PC-3 (cell line): Measurements from ENCODE around the gene OR3A2. TPM values are rescaled to one million over a fixed set of nuclear protein-coding genes. Genes with fewer than 3 reads are reported as not detected.

Experiments used
- ATAC-seq: fragments of 200-7000 bp; cut with Tn5 transposase; 2 replicates; pipeline ENCODE4 v1.9.1; 2020; ENCODE audit warnings: mild to moderate bottlenecking, moderate library complexity
- BruUV-seq: library from RNA; stranded (reverse); fragments of 400-500 nt; replicated peaks from 2 replicates; lab custom pipeline; 2021; lab: Mats Ljungman, UMichigan
- CTCF ChIA-PET: fragments of 300-600 bp; sonication (Branson Sonifier 250); formaldehyde crosslinking; loops from one replicate; lab custom pipeline; 2022; ENCODE audit warnings: antibody characterized with exemption; lab: Charles Lee
- POLR2A ChIA-PET: fragments of 300-600 bp; sonication (Branson Sonifier 250); formaldehyde crosslinking; loops from one replicate; lab custom pipeline; 2022; ENCODE audit warnings: antibody characterized with exemption; ENCODE audit not compliant: unreplicated experiment; lab: Charles Lee
- DNase-seq: peaks from one replicate; pipeline ENCODE4 v3.0.0-alpha.2; 2015
- H2AFZ ChIP-seq: fragments of 300-600 bp; sonication (generic); 2 replicates; pipeline ENCODE4 v1.6.0; 2016; ENCODE audit warnings: antibody characterized with exemption, low read length
- H3F3A ChIP-seq: fragments of 300-600 bp; sonication (generic); one replicate; pipeline ENCODE4 v1.6.0; 2017; ENCODE audit warnings: antibody characterized with exemption, low read length, control low read depth, mild to moderate bottlenecking; ENCODE audit not compliant: unreplicated experiment
- H3K27ac ChIP-seq: fragments of 300-600 bp; sonication (generic); 2 replicates; pipeline ENCODE4 v1.5.1; 2016; ENCODE audit warnings: mild to moderate bottlenecking, low read length
- H3K27me3 ChIP-seq: fragments of 300-600 bp; sonication (generic); 2 replicates; pipeline ENCODE4 v1.6.1; 2016; ENCODE audit warnings: low read length, mixed read lengths
- H3K36me3 ChIP-seq: fragments of 300-600 bp; sonication (generic); 2 replicates; pipeline ENCODE4 v1.6.1; 2016; ENCODE audit warnings: low read depth, mixed run types, low read length, mixed read lengths
- H3K4me1 ChIP-seq: fragments of 300-600 bp; sonication (generic); 2 replicates; pipeline ENCODE4 v1.5.1; 2016; ENCODE audit warnings: low read length; ENCODE audit not compliant: insufficient read depth
- H3K4me2 ChIP-seq: fragments of 300-600 bp; sonication (generic); 2 replicates; pipeline ENCODE4 v1.6.0; 2016; ENCODE audit warnings: low read length
- H3K4me3 ChIP-seq: fragments of 300-600 bp; sonication (generic); 2 replicates; pipeline ENCODE4 v1.5.1; 2016; ENCODE audit warnings: mild to moderate bottlenecking, low read length, mixed read lengths
- H3K79me2 ChIP-seq: fragments of 300-600 bp; sonication (generic); 2 replicates; pipeline ENCODE4 v1.6.1; 2017; ENCODE audit warnings: low read length, mixed read lengths
- H3K9ac ChIP-seq: fragments of 300-600 bp; sonication (generic); 2 replicates; pipeline ENCODE4 v1.6.0; 2016; ENCODE audit warnings: mild to moderate bottlenecking, low read length
- H3K9me2 ChIP-seq: fragments of 300-600 bp; sonication (generic); replicated peaks from 2 replicates; pipeline ENCODE4 v1.6.1; 2016; ENCODE audit warnings: mixed run types, low read length, mixed read lengths
- H3K9me3 ChIP-seq: fragments of 300-600 bp; sonication (generic); 2 replicates; pipeline ENCODE4 v1.6.1; 2016; ENCODE audit warnings: low read length, mixed read lengths
- H4K20me1 ChIP-seq: fragments of 300-600 bp; sonication (generic); 2 replicates; pipeline ENCODE4 v1.6.1; 2016; ENCODE audit warnings: low read length, mixed read lengths
- EZH2 ChIP-seq: fragments of 300-600 bp; sonication (generic); IDR thresholded peaks from one replicate; pipeline ENCODE4 v1.6.1; 2017; ENCODE audit warnings: antibody characterized with exemption, mild to moderate bottlenecking, low read length; ENCODE audit not compliant: unreplicated experiment
- EZH2phosphoT487 ChIP-seq: fragments of 300-600 bp; sonication (generic); IDR thresholded peaks from 2 replicates; pipeline ENCODE4 v1.6.1; 2018; ENCODE audit warnings: mild to moderate bottlenecking, antibody characterized with exemption, low read length, borderline replicate concordance
- intact Hi-C: fragments of 100-400 bp; cut with micrococcal nuclease; formaldehyde crosslinking; loops from 2 replicates; pipeline ENCODE4 v1.9.0; 2023
- total RNA-seq: library from RNA; depleted of rRNA; stranded (reverse); fragments of >200 nt; gene quantifications from 2 replicates; pipeline ENCODE4 v1.2.3, GENCODE V29; 2014
- TF ChIP-seq, protein P1 (sequence below): fragments of 300-600 bp; sonication (generic); conservative IDR thresholded peaks from 2 replicates; pipeline ENCODE4 v1.5.1; 2017; ENCODE audit warnings: antibody characterized with exemption, low read depth, mild to moderate bottlenecking, low read length

OR3A2 gene
- total RNA-seq, 1 experiment from 2014 or later: not detected

DNA sequence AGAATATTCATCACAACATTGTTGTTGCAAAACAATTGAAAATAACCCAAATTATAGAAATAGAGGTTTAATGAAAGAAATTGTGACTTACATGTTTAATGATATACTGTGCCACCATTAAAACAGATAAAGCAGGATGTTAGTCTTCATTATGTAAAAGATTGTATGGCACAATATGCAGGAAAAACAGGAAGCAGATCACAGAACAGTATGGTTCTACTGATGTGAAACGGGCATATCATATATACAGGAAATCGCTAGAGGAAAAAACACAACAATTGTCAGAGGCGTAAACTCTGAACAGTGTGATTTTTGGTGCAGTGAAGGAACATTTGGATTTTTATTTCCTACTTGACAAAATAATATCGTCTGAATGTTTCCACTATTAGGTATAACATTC, 110.0 kb downstream of the OR3A2 start:
- no peaks in the 10 kb centered on the region for H3K9me3 ChIP-seq
- BruUV-seq: no TSS peak
- H3K79me2 ChIP-seq: no peaks in the 10 kb centered on the region
- H2AFZ ChIP-seq: no peak overlapping the region
- H4K20me1 ChIP-seq: no peaks in the 10 kb centered on the region
- no peak overlapping the region for H3K4me3 ChIP-seq
- H3K27me3 ChIP-seq: 0 out of 2 replicates have a peak, but pooled peaks cover 5% of the 10 kb centered on the region
- no peaks in the 10 kb centered on the region for H3F3A ChIP-seq
- H3K4me1 ChIP-seq: no peaks in the 10 kb centered on the region
- ChIA-PET CTCF (no interaction called here), POLR2A (no interaction called here)
- H3K9me2 ChIP-seq: no peaks in the 10 kb centered on the region
- no peaks in the 10 kb centered on the region for H3K36me3 ChIP-seq
- DNase-seq: no peak
- no peak overlapping the region for H3K27ac ChIP-seq
- TF ChIP-seq EZH2: no peak
- no peak for TF ChIP-seq EZH2phosphoT487
- TF ChIP-seq, protein P1, sequence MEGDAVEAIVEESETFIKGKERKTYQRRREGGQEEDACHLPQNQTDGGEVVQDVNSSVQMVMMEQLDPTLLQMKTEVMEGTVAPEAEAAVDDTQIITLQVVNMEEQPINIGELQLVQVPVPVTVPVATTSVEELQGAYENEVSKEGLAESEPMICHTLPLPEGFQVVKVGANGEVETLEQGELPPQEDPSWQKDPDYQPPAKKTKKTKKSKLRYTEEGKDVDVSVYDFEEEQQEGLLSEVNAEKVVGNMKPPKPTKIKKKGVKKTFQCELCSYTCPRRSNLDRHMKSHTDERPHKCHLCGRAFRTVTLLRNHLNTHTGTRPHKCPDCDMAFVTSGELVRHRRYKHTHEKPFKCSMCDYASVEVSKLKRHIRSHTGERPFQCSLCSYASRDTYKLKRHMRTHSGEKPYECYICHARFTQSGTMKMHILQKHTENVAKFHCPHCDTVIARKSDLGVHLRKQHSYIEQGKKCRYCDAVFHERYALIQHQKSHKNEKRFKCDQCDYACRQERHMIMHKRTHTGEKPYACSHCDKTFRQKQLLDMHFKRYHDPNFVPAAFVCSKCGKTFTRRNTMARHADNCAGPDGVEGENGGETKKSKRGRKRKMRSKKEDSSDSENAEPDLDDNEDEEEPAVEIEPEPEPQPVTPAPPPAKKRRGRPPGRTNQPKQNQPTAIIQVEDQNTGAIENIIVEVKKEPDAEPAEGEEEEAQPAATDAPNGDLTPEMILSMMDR: no peak
- no peak for ATAC-seq
- intact Hi-C loops: no loop called here
- no peak overlapping the region for H3K9ac ChIP-seq
- H3K4me2 ChIP-seq: no peak overlapping the region

DNA sequence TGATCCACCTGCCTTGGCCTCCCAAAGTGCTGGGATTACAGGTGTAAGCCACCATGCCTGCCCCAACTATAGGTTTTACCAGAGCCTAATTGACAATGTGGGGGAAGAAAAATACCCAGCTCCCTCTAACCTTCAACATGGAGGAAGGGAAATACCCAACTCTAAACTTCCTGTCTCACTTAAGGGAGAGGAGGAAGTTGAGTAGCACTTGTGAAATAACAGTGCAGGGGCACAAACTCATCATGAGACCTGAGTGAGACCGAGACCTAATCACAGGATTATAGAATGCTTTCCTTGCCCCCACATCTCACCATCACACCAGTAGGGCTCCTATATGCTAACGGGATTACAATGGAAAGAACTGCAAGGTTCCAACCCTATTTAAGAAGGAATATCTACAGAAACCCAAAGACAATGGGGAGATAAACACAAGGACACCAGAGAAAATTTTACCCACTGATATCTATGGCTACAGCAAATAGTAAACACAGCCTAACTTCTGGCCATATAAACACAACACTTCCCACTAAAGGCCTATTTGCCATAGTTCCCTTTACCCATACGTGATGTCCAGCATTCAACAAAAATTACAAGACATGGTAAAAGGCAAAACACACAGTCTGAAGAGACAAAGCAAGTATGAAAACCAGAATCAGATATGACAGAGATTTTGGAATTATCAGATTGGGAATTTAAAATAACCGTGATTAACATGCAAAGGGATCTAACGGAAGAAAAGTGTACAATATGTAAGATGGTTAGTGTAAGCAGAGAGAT, 114.8 kb downstream of the OR3A2 start:
- ATAC-seq: no peak
- DNase-seq: no peak
- Histone ChIP-seq H3K27me3 (peaks cover 23% of the 10 kb centered on the region), H3K9ac (no peak overlapping the region), H3K36me3 (no peaks in the 10 kb centered on the region), H3F3A (no peaks in the 10 kb centered on the region), H3K4me1 (no peaks in the 10 kb centered on the region), H4K20me1 (no peaks in the 10 kb centered on the region), H3K27ac (no peak overlapping the region), H2AFZ (no peak overlapping the region), H3K9me2 (no peaks in the 10 kb centered on the region), H3K9me3 (no peaks in the 10 kb centered on the region), H3K4me2 (no peak overlapping the region), H3K4me3 (no peak overlapping the region), H3K79me2 (no peaks in the 10 kb centered on the region)
- no peak for TF ChIP-seq EZH2phosphoT487
- TF ChIP-seq, protein P1: no peak
- TF ChIP-seq EZH2: no peak
- no TSS peak for BruUV-seq
- POLR2A ChIA-PET: no interaction called here
- intact Hi-C loops: no loop called here
- CTCF ChIA-PET: no interaction called here

DNA sequence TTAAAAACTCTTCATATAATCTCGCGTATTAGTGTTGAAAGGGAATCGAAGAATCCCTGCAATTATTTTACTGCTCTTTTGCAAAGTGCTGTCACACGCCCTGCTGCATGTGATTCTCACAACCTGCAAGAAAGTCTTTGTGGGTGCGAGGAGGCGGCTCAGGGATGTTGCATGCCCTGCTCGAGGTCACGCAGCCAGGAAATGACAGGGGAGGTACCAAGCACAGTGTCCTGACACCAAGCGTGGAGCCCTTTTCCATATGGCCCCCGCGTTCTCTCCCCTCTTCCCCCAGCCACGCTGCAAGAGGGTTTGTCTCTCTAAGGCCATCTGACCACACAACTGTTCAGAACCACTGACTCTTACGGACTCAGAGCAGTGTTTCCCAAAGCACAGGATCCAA, 125.5 kb downstream of the OR3A2 start:
- DNase-seq (no peak), ATAC-seq (no peak)
- intact Hi-C loops: no loop called here
- Histone ChIP-seq H3K27ac (no peak overlapping the region), H3K4me2 (no peak overlapping the region), H3F3A (no peaks in the 10 kb centered on the region), H3K4me1 (no peaks in the 10 kb centered on the region), H2AFZ (no peak overlapping the region), H3K9me2 (no peaks in the 10 kb centered on the region), H3K79me2 (no peaks in the 10 kb centered on the region), H3K27me3 (peaks cover 42% of the 10 kb centered on the region), H4K20me1 (no peaks in the 10 kb centered on the region), H3K4me3 (no peak overlapping the region), H3K36me3 (no peaks in the 10 kb centered on the region), H3K9me3 (no peaks in the 10 kb centered on the region), H3K9ac (no peak overlapping the region)
- ChIA-PET POLR2A (no interaction called here), CTCF (no interaction called here)
- no TSS peak for BruUV-seq
- TF ChIP-seq EZH2phosphoT487 (no peak), EZH2 (no peak)
- TF ChIP-seq, protein P1: no peak
